Measurements from ENCODE around the gene CD163L1. TPM values are rescaled to one million over a fixed set of nuclear protein-coding genes. Genes with fewer than 3 reads are reported as not detected.
"Not testable (repeated sequence)": the region's sequence is repeated elsewhere in the genome, so short reads cannot be mapped to it uniquely, and the experiment has no call there.

The CD163L1 gene
- total and polyA plus RNA-seq, 2 donors: 1.5 to 7.3 TPM

DNA sequence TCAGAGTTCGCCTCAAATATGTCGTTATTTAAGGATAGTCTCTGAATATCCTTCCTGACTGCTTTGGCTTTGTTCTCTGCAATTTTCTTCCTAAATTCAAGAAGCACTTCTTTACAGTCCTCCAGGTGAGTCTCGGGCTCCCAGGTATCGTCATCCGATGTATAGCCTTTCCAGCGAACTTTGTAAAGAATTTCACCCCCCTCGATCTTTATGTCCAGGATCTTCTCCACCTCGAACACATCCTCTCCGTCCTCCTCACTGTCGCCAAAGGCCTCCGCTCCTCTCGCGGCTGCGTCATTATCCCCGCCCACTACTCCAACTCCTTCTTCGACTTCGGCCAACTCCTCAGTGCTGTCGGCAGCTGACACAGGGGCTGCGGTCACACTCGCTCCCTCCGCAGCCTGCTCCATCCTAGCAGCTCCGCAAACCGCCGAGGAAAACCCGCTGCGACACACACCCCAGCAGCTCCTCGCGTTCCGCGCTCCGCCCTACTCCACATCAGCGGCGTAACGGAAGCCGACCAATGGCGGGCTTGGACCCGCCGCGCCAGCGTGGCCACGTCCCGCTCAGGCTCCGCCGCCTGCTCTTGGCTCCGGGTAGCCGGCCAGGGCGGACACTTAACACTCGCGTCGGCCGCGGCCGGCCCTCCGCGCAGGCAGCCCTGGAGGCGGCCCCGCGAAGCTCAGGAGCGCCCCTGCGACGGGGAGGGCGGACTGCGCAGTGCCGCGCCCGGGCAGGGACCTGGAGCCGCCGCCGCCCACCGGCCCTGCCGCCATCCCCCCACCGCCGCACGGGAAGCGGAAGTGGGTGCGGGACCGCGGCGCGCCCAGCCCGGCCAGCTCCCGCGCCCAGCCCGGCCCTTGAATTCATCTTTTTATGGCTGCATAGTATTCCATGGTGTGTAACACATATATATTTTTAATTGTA, 4.1 kb downstream of the CD163L1 start:
- peak overlapping the region; percentile 37 for H3K4me3 ChIP-seq (ENCODE audit: low read depth, low read length)
- no peaks in the 10 kb centered on the region for H3K4me1 ChIP-seq (ENCODE audit: insufficient read depth)
- WGBS: 12% methylated on average over 84 of the region's 84 CpGs
- no peaks in the 10 kb centered on the region for H3K36me3 ChIP-seq (ENCODE audit: insufficient read depth)
- no peak overlapping the region for H3K27ac ChIP-seq (ENCODE audit: low read depth)
- DNase-seq (ENCODE audit: extremely low spot score): no peak

DNA sequence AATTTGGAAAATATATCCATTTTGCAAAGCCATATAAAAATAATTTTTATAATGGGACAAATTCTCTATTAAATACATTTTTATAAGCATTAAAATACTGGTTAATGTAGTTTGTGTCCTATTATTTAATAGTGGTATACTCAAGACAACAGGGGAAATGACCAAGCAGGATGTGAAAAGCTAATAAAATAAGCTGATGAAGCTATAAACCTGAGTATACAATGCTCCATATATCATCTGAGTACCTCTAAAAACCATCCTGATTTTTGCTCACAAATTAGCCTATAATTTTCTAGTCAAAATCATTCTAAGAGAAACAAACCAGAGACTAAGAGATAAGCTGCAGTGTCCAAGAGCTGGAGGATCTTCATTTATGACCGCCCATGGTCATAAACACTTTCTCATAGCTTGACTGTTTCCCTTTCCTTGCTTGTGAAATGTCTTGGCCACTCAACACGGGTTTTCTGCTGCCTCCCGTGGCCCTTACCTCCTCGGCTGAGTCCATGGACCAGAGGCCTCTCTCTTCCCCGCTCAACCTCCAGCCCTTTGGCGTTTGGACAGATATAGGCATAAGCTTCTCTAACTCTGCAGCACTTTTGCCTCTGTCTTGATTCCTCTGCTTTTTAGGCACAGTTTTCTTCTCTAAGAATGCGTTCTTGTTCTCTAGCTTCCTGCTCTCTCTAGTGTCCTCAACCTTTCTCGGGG, 5.5 kb downstream of the CD163L1 start:
- not testable (repeated sequence) for H3K36me3 ChIP-seq (ENCODE audit: insufficient read depth); H3K4me1 ChIP-seq (ENCODE audit: insufficient read depth); DNase-seq (ENCODE audit: extremely low spot score); H3K4me3 ChIP-seq (ENCODE audit: low read depth, low read length); H3K27ac ChIP-seq (ENCODE audit: low read depth)
- WGBS: 59% methylated on average over 8 of the region's 8 CpGs

DNA sequence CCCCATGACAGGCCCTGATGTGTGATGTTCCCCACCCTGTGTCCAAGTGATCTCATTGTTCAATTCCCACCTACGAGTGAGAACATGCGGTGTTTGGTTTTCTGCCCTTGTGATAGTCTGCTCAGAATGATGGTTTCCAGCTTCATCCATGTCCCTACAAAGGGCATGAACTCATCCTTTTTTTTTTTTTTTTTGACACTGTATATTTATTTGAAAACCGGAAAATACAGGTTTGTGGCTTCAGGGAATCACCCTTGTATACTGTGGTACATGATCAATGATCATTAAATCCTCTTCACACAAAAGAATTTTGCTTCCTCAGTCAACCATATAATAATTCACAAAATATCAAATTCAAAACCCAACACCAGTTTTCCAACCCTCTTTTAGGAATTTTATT, 6.5 kb downstream of the CD163L1 start:
- not testable (repeated sequence) for DNase-seq (ENCODE audit: extremely low spot score); H3K27ac ChIP-seq (ENCODE audit: low read depth); H3K4me1 ChIP-seq (ENCODE audit: insufficient read depth); H3K4me3 ChIP-seq (ENCODE audit: low read depth, low read length); H3K36me3 ChIP-seq (ENCODE audit: insufficient read depth)
- WGBS: 91% methylated on average over 3 of the region's 3 CpGs

DNA sequence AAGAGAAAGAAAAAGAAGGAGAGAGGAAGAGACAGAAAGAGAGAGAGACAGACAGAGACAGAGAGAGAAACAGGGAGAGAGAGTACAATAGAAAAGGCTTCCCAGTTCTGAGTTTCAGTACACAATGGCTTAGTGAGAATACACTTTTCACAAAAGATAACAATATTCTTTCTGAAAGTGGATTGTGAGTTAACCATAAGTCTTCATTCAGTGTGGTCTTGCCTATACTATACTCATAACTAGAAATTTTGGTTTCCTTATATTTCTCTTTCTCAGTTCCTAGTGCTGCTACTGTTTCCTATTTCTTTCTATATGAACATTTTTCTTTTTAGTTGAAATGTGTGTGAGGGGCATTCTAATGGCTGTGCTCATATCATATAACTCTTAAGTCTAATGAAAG, 9.3 kb downstream of the CD163L1 start:
- DNase-seq (ENCODE audit: extremely low spot score): no peak
- H3K27ac ChIP-seq (ENCODE audit: low read depth): no peak overlapping the region
- H3K4me3 ChIP-seq (ENCODE audit: low read depth, low read length): no peak overlapping the region
- H3K36me3 ChIP-seq (ENCODE audit: insufficient read depth): no peaks in the 10 kb centered on the region
- H3K4me1 ChIP-seq (ENCODE audit: insufficient read depth): peaks cover 2% of the 10 kb centered on the region

DNA sequence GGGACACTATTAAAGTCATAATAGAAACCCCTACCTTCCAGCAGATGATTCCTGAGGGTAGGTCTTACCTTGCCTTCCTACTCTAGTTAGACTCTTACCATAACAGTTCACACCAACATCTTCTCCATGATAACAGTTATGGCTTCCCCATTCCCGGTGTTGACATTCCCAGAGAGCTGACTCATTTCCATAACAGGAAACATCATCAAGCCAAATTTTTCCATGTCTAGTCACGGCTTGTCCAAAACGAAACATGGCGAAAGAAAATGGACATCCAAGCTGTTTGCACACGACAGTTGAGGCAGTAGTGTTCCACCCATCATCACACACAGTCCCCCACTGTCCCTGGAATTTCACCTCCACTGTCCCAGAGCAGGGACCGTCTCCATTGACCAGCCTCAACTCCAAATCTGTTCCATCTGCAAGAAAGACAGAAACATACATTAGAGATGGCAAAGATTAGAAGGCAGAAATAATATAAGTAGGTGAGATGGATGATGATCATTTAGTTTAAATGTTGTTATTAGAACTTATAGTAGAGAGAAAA, 10.6 kb downstream of the CD163L1 start:
- 73% methylated on average over 6 of the region's 6 CpGs for WGBS

DNA sequence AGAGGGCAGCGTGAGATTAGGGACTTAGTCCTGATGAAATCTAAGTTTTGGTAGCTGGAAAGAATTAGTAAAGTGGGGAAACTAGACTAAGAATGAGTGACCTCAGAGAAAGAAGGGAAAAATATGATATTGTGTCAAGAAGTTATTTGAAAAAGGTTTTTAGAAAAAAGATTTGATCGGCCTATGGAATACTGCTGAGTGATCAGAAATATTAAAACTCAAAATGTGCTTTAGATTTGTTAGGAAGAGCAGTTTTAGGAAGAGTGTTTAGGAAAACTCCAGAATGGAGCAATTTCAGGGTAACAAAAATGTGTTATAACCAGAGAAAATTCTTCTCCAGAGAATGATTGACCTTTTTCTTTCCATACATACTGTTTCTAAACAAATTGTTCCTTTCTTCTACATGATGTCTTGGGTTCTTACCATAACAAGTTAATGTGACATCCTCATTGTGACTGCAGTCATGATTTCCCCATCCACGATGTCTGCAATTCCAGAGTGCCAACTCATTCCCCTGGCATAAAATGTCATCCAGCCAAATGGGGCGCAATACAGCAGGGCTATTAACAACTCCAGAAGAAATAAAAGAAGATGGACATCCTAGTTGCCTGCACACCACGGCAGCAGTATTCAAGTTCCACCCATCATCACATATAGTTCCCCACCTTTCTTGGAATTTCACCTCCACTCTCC, 11.8 kb downstream of the CD163L1 start:
- DNase-seq (ENCODE audit: extremely low spot score): no peak
- 85% methylated on average over 5 of the region's 5 CpGs for WGBS
- Histone ChIP-seq H3K27ac (ENCODE audit: low read depth) (no peak overlapping the region), H3K36me3 (ENCODE audit: insufficient read depth) (no peaks in the 10 kb centered on the region), H3K4me1 (ENCODE audit: insufficient read depth) (peaks cover 2% of the 10 kb centered on the region), H3K4me3 (ENCODE audit: low read depth, low read length) (no peak overlapping the region)

More for the DNA sequence above, 10.6 kb downstream of the CD163L1 start:
- H3K4me3 ChIP-seq (ENCODE audit: low read depth, low read length): no peak overlapping the region
- H3K27ac ChIP-seq (ENCODE audit: low read depth): no peak overlapping the region
- H3K4me1 ChIP-seq (ENCODE audit: insufficient read depth): peaks cover 2% of the 10 kb centered on the region
- no peaks in the 10 kb centered on the region for H3K36me3 ChIP-seq (ENCODE audit: insufficient read depth)
- no peak for DNase-seq (ENCODE audit: extremely low spot score)

DNA sequence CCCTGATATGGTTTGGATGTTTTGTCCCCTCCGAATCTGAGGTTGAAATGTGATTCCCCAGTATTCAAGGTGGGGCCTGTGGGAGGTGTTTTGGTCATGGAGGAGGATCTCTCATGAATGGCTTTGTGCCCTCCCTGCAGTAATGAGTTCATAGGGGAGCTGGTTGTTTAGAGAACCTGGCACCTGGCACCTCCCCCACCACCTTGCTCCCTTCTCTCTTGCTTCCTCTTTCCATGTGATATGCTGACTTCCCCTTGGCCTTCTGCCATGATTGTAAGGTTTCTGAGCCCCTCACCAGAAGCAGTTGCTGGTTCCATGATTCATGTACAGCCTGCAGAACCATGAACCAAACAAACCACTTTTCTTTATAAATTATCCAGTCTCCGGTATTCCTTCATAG, 32.6 kb downstream of the CD163L1 start:
- 71% methylated on average over 2 of the region's 2 CpGs for WGBS
- H3K4me3 ChIP-seq (ENCODE audit: low read depth, low read length): no peak overlapping the region
- H3K36me3 ChIP-seq (ENCODE audit: insufficient read depth): no peaks in the 10 kb centered on the region
- no peaks in the 10 kb centered on the region for H3K4me1 ChIP-seq (ENCODE audit: insufficient read depth)
- no peak overlapping the region for H3K27ac ChIP-seq (ENCODE audit: low read depth)
- DNase-seq (ENCODE audit: extremely low spot score): no peak

DNA sequence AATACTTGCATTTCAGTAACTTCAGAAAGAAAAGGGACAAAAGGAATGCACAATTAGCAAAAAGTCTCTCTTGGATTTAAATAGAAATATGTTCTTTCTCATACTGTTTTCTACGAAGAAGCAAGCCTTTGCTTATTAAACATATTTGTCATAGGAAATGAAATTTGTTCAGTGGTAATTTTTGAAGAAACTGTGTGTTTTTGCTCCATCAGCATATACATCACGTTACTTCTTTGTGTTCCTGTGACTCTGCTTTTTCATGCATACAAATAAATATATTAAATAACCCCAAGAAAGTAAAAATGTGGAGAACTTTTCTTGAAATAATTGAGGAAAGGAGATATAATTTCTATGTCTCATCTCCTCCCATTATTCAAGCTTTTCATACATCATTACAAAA, 39.7 kb downstream of the CD163L1 start:
- no peak for DNase-seq (ENCODE audit: extremely low spot score)
- WGBS: 65% methylated on average over 2 of the region's 2 CpGs
- Histone ChIP-seq H3K27ac (ENCODE audit: low read depth) (no peak overlapping the region), H3K4me1 (ENCODE audit: insufficient read depth) (no peaks in the 10 kb centered on the region), H3K4me3 (ENCODE audit: low read depth, low read length) (no peak overlapping the region), H3K36me3 (ENCODE audit: insufficient read depth) (no peaks in the 10 kb centered on the region)

DNA sequence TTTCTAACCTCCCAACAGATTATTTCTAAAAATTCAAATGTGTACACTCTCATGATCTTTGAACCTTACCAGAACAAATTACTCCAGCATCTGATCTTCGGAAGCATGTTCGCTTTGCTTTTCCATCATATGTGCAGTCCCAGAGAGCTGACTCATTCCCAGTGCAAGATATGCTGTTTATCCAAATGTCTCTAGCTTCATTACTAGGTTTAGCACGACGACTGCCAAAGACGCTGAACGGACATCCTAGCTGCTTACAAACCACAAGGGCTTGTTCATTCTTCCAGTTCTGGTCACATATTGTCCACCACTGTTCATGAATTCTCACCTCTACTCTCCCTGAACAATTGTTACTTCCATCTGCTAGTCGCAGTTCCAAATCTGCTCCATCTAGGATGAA, 40.5 kb downstream of the CD163L1 start:
- Histone ChIP-seq H3K4me1 (ENCODE audit: insufficient read depth) (no peaks in the 10 kb centered on the region), H3K27ac (ENCODE audit: low read depth) (no peak overlapping the region), H3K4me3 (ENCODE audit: low read depth, low read length) (no peak overlapping the region), H3K36me3 (ENCODE audit: insufficient read depth) (no peaks in the 10 kb centered on the region)
- 57% methylated on average over 7 of the region's 7 CpGs for WGBS
- DNase-seq (ENCODE audit: extremely low spot score): no peak

DNA sequence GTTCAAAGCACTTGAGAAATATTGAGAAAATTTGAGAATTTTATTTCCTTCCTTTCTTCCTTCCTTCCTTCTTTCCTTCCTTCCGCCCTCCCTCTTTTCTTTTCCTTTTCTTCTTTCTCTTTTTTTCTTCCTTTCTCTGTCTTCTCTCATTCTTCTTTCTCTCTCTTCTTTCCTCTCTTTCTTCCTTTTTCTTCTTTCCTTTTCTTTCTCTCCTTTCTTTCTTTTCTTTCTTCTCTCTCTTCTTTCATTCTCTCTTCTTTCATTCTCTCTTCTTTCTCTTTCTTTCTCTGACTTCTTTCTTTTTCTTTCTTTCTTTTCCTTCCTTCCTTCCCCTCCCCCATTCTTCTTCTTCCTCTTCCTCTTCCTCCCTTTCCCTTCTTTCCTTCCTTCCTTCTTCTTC, 44.9 kb downstream of the CD163L1 start:
- 91% methylated on average over 1 of the region's 1 CpG for WGBS
- H3K27ac ChIP-seq (ENCODE audit: low read depth): no peak overlapping the region
- no peaks in the 10 kb centered on the region for H3K36me3 ChIP-seq (ENCODE audit: insufficient read depth)
- H3K4me1 ChIP-seq (ENCODE audit: insufficient read depth): no peaks in the 10 kb centered on the region
- no peak for DNase-seq (ENCODE audit: extremely low spot score)
- H3K4me3 ChIP-seq (ENCODE audit: low read depth, low read length): no peak overlapping the region

DNA sequence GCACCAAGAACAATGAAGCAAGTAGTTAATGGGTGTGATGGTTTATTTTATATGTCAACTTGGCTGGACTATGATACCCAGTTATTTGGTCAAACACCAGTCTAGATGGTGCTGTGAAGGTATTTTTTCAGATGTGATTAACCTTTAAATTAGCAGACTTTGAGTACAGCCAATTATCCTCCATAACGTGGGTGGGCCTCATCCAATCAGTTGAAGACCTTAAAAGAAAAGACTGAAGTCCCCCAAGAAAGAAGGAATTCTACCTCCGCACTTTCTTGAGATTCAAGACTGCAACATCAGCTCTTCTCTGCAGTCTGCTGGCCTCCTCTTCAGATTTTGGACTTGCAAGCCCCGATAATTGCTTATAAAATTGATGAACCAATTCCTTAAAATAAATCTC, 47.5 kb downstream of the CD163L1 start:
- Histone ChIP-seq H3K4me3 (ENCODE audit: low read depth, low read length) (no peak overlapping the region), H3K36me3 (ENCODE audit: insufficient read depth) (no peaks in the 10 kb centered on the region), H3K27ac (ENCODE audit: low read depth) (no peak overlapping the region), H3K4me1 (ENCODE audit: insufficient read depth) (no peaks in the 10 kb centered on the region)
- 83% methylated on average over 3 of the region's 3 CpGs for WGBS
- DNase-seq (ENCODE audit: extremely low spot score): no peak

DNA sequence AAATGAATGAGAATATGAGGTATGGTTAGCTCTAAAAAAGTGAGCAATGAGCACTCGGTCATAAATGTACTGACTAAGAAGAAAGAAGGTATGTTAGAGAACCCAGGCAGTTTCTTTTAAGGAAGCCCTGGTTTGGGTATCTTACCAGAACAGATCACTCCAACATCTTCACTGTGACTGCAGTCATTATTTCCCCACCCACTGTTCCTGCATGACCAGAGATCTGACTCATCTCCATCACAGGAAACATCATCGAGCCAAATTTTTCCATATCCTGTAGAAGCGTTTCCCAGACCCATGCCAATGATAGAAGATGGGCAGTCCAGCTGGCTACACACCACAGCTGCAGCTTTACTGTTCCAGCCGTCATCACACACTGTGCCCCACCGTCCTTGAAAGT, 48.0 kb downstream of the CD163L1 start:
- WGBS: 86% methylated on average over 5 of the region's 5 CpGs
- H3K4me1 ChIP-seq (ENCODE audit: insufficient read depth): no peaks in the 10 kb centered on the region
- no peak for DNase-seq (ENCODE audit: extremely low spot score)
- no peak overlapping the region for H3K4me3 ChIP-seq (ENCODE audit: low read depth, low read length)
- H3K27ac ChIP-seq (ENCODE audit: low read depth): no peak overlapping the region
- no peaks in the 10 kb centered on the region for H3K36me3 ChIP-seq (ENCODE audit: insufficient read depth)

DNA sequence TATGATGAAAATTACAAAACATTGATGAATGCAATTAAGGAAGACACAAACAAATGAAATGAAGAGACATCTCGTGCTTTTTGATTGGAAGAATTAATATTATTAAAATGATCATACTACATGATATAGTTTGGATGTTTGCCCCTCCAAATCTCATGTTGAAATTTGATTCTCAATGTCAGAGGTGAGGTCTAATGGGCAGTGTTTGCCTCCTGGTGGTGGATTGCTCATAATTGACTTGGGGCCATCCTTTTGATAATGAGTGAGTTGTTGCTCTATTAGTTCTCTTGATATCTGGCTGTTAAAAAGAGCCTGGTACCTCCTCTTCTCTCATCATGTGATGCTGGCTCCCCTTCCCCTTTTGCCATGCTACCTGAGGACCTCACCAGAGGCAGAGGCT, 56.7 kb downstream of the CD163L1 start:
- DNase-seq (ENCODE audit: extremely low spot score): no peak
- H3K4me1 ChIP-seq (ENCODE audit: insufficient read depth): no peaks in the 10 kb centered on the region
- 67% methylated on average over 1 of the region's 1 CpG for WGBS
- H3K36me3 ChIP-seq (ENCODE audit: insufficient read depth): no peaks in the 10 kb centered on the region
- no peak overlapping the region for H3K27ac ChIP-seq (ENCODE audit: low read depth)
- no peak overlapping the region for H3K4me3 ChIP-seq (ENCODE audit: low read depth, low read length)
